ENCODE data around the gene ZBTB7C.

The ZBTB7C gene

DNA sequence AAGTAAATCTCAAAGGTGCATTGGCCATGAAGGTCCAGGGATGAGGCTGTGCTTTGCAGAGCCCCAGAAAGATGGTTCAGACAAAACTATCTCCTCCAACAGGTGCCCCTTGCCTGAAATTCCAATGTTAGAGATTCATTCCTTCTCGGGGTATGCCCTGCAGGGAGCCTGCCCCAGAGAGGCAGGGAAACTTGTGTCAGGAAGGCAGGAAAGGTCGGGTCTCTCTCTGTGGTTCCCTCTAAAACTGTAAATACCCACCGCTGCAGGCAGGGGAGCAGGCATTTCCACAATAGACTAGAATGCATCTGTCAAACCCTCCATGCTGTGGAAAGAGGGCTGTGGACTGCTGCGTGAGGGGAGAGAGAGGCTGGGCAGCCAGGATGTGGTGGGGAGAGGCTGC, 271.0 kb downstream of the ZBTB7C start:
- peaks cover 12% of the 10 kb centered on the region for H3K4me1 ChIP-seq (ENCODE audit: control insufficient read depth, insufficient read depth, low read length, poor library complexity, severe bottlenecking)
- WGBS, 2 experiments (ENCODE audit: insufficient coverage in 2 of 2), result 35 to 40% methylated on average over 1 to 2 of the region's 4 CpGs
- no peak overlapping the region for H3K27ac ChIP-seq (ENCODE audit: low read depth, low read length, severe bottlenecking)
- no peaks in the 10 kb centered on the region for H3K36me3 ChIP-seq (ENCODE audit: control insufficient read depth, insufficient read depth, low read length)
- no peak overlapping the region for H3K4me3 ChIP-seq (ENCODE audit: extremely low read depth, insufficient read depth, low read length, poor library complexity, severe bottlenecking)
- H3K9me3 ChIP-seq (ENCODE audit: control insufficient read depth, low read length), result no peaks in the 10 kb centered on the region

DNA sequence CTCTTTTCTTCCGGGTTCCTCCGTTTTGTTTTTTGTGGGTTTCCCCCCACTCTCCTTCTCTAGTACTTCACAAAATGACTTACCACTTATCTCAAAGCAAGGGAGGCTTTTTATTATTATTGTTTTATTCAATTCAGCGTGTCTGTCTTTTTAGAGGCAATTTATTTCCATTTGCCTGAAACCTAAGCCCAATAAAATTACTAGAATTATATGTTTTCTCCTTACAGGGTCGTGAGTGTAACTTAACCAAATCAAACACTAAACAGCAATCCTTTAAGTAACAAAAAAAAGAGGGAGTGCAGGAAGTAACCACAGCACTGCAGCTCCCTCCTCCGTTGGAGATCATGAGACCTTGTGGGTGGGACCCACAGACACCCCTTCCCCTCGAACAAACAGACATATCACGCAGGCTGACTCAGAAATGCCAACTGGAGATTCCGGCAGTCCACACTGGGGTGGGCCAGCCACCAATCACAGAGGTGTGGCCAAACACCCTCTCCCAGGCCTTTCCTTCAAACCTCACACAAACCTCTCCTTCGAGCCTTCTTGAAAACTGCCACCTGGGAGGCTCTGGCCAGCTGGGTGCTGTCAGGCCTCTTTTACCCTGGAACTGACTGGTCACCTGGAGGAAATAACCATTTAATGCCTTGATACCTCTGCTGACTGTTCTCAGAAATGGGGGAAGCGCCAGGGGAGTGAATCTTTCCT, 271.7 kb downstream of the ZBTB7C start:
- peaks cover 12% of the 10 kb centered on the region for H3K4me1 ChIP-seq (ENCODE audit: control insufficient read depth, insufficient read depth, low read length, poor library complexity, severe bottlenecking)
- 53 to 73% methylated on average over 5 of the region's 10 CpGs for WGBS, 2 experiments (ENCODE audit: insufficient coverage in 2 of 2)
- no peaks in the 10 kb centered on the region for H3K36me3 ChIP-seq (ENCODE audit: control insufficient read depth, insufficient read depth, low read length)
- H3K27ac ChIP-seq (ENCODE audit: low read depth, low read length, severe bottlenecking), result no peak overlapping the region
- H3K4me3 ChIP-seq (ENCODE audit: extremely low read depth, insufficient read depth, low read length, poor library complexity, severe bottlenecking), result peak overlapping the region; percentile 38
- H3K9me3 ChIP-seq (ENCODE audit: control insufficient read depth, low read length), result no peaks in the 10 kb centered on the region

DNA sequence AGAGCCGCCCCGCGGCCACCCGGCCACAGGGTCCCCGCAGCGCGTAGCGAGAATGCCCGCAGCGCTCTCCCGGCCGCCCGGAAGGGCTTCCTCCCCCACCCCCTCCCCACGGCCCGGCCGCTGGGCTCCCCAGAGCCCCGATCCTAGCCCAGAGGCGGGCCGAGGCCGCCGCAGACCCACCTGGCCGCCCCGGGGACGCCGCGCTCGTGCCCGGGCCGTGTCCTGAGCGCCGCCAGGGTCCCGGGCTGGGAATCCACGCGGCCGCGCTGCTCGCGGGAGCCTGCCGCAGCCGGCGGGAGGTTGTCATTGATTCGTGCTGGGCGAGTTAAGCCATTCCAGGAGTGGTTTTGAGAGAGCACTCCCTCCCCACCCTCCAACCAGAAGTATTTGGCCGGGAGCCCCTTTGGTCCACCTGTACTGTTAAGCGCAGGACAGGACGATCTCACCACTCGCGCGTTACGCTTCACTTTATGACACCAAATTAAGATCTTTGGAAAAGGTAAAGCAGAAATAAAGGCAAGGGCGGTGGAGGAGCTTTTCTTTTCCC, 272.3 kb downstream of the ZBTB7C start:
- H3K9me3 ChIP-seq (ENCODE audit: control insufficient read depth, low read length), result no peaks in the 10 kb centered on the region
- H3K27ac ChIP-seq (ENCODE audit: low read depth, low read length, severe bottlenecking), result no peak overlapping the region
- H3K4me1 ChIP-seq (ENCODE audit: control insufficient read depth, insufficient read depth, low read length, poor library complexity, severe bottlenecking), result peaks cover 12% of the 10 kb centered on the region
- no peaks in the 10 kb centered on the region for H3K36me3 ChIP-seq (ENCODE audit: control insufficient read depth, insufficient read depth, low read length)
- peak overlapping the region; percentile 38 for H3K4me3 ChIP-seq (ENCODE audit: extremely low read depth, insufficient read depth, low read length, poor library complexity, severe bottlenecking)
- 0 to 1% methylated on average over 24 to 27 of the region's 51 CpGs for WGBS, 2 experiments (ENCODE audit: insufficient coverage in 2 of 2)

DNA sequence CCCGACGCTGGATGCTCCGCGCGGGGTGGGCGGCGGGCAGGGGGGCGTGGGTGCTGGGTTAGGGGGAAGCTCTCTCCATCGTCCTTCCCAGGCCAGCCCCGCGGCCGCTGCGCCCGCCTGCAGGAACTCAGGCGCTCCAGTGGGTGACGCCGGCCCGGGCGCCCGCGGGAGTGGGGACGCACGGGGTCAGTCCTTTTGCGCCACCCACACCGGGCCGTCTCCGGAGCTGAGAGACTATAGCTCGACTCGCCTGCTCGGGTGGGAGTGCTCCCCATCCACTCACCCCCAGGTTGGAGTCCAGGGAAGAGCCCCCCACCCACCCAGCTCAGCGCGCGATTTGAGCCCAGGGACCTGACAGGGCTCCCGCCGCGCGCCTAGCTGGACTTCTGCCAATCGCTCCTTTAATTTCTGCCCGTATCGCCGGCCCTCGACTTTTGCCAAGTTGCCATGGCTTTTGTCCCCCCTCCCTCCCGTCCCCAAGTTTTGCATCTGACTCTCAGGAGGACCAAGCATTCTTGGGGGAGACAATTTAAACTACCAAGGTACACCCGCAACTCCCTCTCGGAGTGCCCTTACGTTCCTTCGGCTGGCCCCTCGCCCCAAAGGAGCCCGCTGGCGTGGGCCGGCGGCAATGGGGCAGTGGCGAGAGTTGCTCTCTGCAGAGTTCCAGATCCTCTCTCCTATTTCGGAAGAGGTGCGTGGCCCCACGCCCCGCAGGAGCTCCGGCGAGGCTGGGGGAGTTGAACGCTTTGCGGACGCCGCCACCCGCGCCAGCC, 272.9 kb downstream of the ZBTB7C start:
- WGBS, 2 experiments (ENCODE audit: insufficient coverage in 2 of 2), result 1% methylated on average over 50 to 51 of the region's 65 CpGs
- Histone ChIP-seq H3K4me1 (ENCODE audit: control insufficient read depth, insufficient read depth, low read length, poor library complexity, severe bottlenecking) (peaks cover 12% of the 10 kb centered on the region), H3K27ac (ENCODE audit: low read depth, low read length, severe bottlenecking) (no peak overlapping the region), H3K36me3 (ENCODE audit: control insufficient read depth, insufficient read depth, low read length) (no peaks in the 10 kb centered on the region), H3K9me3 (ENCODE audit: control insufficient read depth, low read length) (no peaks in the 10 kb centered on the region), H3K4me3 (ENCODE audit: extremely low read depth, insufficient read depth, low read length, poor library complexity, severe bottlenecking) (peak overlapping the region; percentile 38)

DNA sequence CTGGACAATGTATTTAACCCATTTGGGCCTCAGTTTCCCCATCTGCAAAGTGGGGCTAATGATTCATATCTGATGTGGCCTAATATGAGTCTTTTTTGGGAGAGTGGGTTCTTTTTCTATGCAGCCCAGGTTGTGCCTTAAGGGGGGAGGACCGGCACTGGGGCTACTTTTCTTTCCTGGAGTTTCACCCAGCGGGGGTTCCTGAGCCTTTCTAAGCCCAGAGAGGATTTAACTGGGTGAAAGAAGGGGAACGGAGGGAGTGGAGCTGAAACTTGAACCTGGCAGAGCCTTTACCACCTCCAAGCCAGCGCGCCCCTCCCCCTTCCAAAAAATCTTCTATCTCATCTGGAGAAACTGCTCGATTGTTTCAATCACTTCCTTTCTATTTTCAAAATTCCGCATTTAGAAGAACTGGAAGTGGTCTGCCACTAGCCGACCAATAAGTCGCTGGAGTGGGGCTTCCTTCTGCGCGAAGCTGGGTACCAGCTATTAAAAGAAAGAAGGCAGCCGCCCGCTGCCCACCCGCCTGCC, 273.7 kb downstream of the ZBTB7C start:
- Histone ChIP-seq H3K9me3 (ENCODE audit: control insufficient read depth, low read length) (no peaks in the 10 kb centered on the region), H3K4me3 (ENCODE audit: extremely low read depth, insufficient read depth, low read length, poor library complexity, severe bottlenecking) (peak overlapping the region; percentile 38), H3K36me3 (ENCODE audit: control insufficient read depth, insufficient read depth, low read length) (no peaks in the 10 kb centered on the region), H3K4me1 (ENCODE audit: control insufficient read depth, insufficient read depth, low read length, poor library complexity, severe bottlenecking) (peaks cover 12% of the 10 kb centered on the region), H3K27ac (ENCODE audit: low read depth, low read length, severe bottlenecking) (no peak overlapping the region)
- WGBS, 2 experiments (ENCODE audit: insufficient coverage in 2 of 2), result 6 to 11% methylated on average over 9 to 10 of the region's 14 CpGs

DNA sequence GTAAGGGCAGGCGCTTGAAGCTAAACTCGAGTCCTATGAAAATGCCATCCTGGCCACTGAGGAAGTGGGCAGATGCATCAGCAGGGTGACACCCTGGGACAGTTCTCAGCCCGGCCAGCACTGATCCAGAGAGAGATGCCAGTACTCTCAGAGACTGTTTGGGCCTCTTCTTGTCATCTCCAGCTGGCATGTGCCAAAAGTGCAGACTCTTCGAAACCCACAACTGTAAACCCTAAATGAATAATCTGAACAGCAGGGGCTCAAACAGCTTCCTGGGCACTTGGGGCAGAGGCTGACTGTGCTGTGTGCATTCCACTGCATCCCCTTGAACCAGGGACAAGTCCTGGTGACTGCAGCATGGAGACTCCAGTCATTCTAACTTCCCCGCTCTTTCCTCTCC, 274.6 kb downstream of the ZBTB7C start:
- Histone ChIP-seq H3K4me3 (ENCODE audit: extremely low read depth, insufficient read depth, low read length, poor library complexity, severe bottlenecking) (no peak overlapping the region), H3K9me3 (ENCODE audit: control insufficient read depth, low read length) (no peaks in the 10 kb centered on the region), H3K4me1 (ENCODE audit: control insufficient read depth, insufficient read depth, low read length, poor library complexity, severe bottlenecking) (peaks cover 12% of the 10 kb centered on the region), H3K36me3 (ENCODE audit: control insufficient read depth, insufficient read depth, low read length) (no peaks in the 10 kb centered on the region), H3K27ac (ENCODE audit: low read depth, low read length, severe bottlenecking) (no peak overlapping the region)
- 72 to 88% methylated on average over 3 to 5 of the region's 5 CpGs for WGBS, 2 experiments (ENCODE audit: insufficient coverage in 2 of 2)

DNA sequence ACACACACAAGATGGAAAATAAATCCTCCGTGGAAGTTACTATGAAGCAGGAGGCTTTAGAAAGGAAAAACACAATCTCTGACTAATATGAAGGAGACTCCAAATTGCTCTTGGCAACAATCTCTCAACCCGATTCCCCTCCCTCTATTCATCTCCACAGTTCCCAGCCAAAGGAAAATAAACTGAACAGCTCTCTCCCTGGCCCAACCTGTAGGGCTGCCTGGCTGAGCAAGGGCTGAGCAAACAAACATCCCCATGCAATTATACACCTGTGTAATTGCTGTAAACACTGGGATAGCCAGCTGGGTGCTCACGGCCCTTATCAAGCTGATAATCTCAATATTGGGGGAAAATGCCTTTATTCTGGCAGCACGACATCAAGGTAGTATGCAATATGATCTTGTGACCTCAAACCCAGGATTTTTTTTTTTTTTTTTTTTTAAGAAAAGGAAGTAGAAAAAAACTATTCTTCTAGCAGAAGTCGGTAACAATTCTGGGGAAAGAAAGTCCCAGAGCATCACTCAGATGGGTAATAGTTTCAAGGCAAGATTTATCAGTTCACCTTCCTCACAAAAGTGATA, 275.4 kb downstream of the ZBTB7C start:
- Histone ChIP-seq H3K27ac (ENCODE audit: low read depth, low read length, severe bottlenecking) (no peak overlapping the region), H3K4me1 (ENCODE audit: control insufficient read depth, insufficient read depth, low read length, poor library complexity, severe bottlenecking) (peaks cover 12% of the 10 kb centered on the region), H3K4me3 (ENCODE audit: extremely low read depth, insufficient read depth, low read length, poor library complexity, severe bottlenecking) (no peak overlapping the region), H3K9me3 (ENCODE audit: control insufficient read depth, low read length) (no peaks in the 10 kb centered on the region), H3K36me3 (ENCODE audit: control insufficient read depth, insufficient read depth, low read length) (no peaks in the 10 kb centered on the region)
- WGBS, 2 experiments (ENCODE audit: insufficient coverage in 2 of 2), result 69 to 100% methylated on average over 2 to 3 of the region's 5 CpGs

DNA sequence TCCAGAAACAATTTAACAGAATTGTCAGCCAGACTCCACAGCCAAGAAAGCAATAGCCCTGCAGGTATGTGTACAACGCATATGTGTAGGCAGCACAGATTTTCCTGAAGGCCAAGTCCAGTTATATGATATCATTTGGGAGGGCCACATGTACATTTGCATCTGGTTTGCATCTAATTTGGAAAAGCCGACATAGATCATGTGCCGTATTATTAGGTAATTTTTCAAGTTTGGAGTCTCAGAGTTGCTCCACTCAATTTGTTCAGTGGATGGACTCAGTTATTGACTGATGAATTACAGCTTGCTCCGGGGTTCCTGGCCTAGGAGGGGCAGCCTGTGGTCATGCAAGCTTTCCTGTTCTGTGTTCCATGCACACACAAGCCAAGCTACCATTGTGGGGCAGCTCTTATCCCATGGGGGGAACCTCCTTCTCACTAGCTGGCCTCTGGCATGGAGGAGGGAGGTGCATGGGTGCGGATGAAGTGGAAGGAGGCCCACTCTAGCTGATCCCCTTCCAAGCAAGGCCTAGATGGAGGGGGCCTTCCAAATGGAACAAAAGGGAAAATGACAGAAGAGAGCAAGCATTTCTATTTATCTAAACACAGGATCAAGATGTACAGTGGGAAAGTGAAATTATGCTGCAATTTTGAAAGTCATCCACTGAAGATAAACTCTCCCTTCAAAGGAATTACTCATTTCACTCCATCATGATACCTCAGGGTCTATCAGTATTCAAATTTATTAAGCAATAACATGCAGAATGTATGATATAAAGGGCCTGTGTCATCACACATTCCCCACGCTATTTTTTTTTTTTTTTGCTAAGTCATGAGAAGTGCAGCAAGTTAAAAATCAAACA, 276.2 kb downstream of the ZBTB7C start:
- no peaks in the 10 kb centered on the region for H3K9me3 ChIP-seq (ENCODE audit: control insufficient read depth, low read length)
- WGBS, 2 experiments (ENCODE audit: insufficient coverage in 2 of 2), result 91 to 95% methylated on average over 3 to 4 of the region's 6 CpGs
- H3K36me3 ChIP-seq (ENCODE audit: control insufficient read depth, insufficient read depth, low read length), result no peaks in the 10 kb centered on the region
- H3K4me1 ChIP-seq (ENCODE audit: control insufficient read depth, insufficient read depth, low read length, poor library complexity, severe bottlenecking), result peaks cover 12% of the 10 kb centered on the region
- H3K4me3 ChIP-seq (ENCODE audit: extremely low read depth, insufficient read depth, low read length, poor library complexity, severe bottlenecking), result no peak overlapping the region
- H3K27ac ChIP-seq (ENCODE audit: low read depth, low read length, severe bottlenecking), result no peak overlapping the region

DNA sequence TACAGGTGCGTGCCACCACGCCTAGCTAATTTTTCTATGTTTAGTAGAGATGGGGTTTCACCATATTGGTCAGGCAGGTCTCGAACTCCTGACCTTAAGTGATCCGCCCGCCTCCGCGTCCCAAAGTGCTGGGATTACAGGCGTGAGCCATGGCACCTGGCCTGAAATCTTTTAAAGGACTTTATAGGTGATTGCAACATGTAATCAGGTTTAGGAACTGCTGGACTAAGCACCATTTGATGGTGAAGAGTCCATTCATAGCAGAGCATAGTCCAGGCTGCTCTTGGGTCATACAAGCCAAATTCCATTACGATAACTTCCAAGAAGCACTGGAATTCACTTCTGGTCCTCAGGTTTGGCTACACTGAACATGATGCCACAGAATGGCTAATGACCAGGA, 278.1 kb downstream of the ZBTB7C start:
- Histone ChIP-seq H3K4me3 (ENCODE audit: extremely low read depth, insufficient read depth, low read length, poor library complexity, severe bottlenecking) (no peak overlapping the region), H3K9me3 (ENCODE audit: control insufficient read depth, low read length) (no peaks in the 10 kb centered on the region), H3K36me3 (ENCODE audit: control insufficient read depth, insufficient read depth, low read length) (no peaks in the 10 kb centered on the region), H3K4me1 (ENCODE audit: control insufficient read depth, insufficient read depth, low read length, poor library complexity, severe bottlenecking) (peaks cover 6% of the 10 kb centered on the region), H3K27ac (ENCODE audit: low read depth, low read length, severe bottlenecking) (no peak overlapping the region)
- 91 to 95% methylated on average over 9 of the region's 9 CpGs for WGBS, 2 experiments (ENCODE audit: insufficient coverage in 2 of 2)

DNA sequence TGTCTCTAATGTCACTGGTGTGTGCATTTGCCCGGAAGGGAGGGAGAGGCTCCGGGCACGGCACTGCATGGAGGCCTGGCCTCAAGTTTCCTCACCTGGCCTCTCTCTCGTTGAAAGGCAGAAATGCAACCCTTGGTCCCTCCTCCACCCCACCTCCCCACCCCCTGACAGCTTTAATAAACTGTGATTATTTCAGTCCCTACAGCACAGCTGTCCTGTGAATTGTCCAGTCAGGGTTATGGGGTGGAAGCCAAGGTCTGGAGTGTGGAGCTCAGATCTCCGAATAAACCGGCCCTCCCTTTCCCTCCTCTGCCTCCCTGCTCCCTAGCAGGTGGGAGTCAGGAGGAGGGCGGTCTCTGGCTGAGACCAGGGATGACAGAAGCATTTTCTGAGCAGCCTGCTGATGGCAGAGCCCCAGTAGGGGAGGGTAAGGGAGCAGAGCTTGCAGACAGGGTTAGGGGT, 279.5 kb downstream of the ZBTB7C start:
- Histone ChIP-seq H3K4me3 (ENCODE audit: extremely low read depth, insufficient read depth, low read length, poor library complexity, severe bottlenecking) (no peak overlapping the region), H3K36me3 (ENCODE audit: control insufficient read depth, insufficient read depth, low read length) (no peaks in the 10 kb centered on the region), H3K4me1 (ENCODE audit: control insufficient read depth, insufficient read depth, low read length, poor library complexity, severe bottlenecking) (no peaks in the 10 kb centered on the region), H3K27ac (ENCODE audit: low read depth, low read length, severe bottlenecking) (no peak overlapping the region), H3K9me3 (ENCODE audit: control insufficient read depth, low read length) (no peaks in the 10 kb centered on the region)
- 58% methylated on average over 7 of the region's 7 CpGs; no CpG with 5 or more reads in 1 of the 2 experiments for WGBS, 2 experiments (ENCODE audit: insufficient coverage in 2 of 2)

All from mesodermal cell (in vitro differentiated cells).